H9 (cell line): ENCODE results near the gene PRR12. TPM values are rescaled to one million over a fixed set of nuclear protein-coding genes. Genes with fewer than 3 reads are reported as not detected.

Experiments used
- DNase-seq: peaks from one replicate; pipeline ENCODE4 v3.0.0-alpha.2; 2017
- H2AFZ ChIP-seq: one replicate; pipeline ENCODE4 v1.6.1; 2013; ENCODE audit warnings: mild to moderate bottlenecking, low read length, control low read depth, moderate library complexity
- H2AK5ac ChIP-seq: 2 replicates; pipeline ENCODE4 v1.6.1; 2013; ENCODE audit warnings: low read length, control low read depth, mixed read lengths; ENCODE audit not compliant: insufficient read length
- H2BK120ac ChIP-seq: one replicate; pipeline ENCODE4 v1.6.1; 2013; ENCODE audit warnings: low read depth, mild to moderate bottlenecking, low read length, control low read depth, inconsistent platforms; ENCODE audit not compliant: poor library complexity, severe bottlenecking
- H2BK12ac ChIP-seq: 2 replicates; pipeline ENCODE4 v1.6.1; 2013; ENCODE audit warnings: low read length, control low read depth, mixed read lengths, low read depth; ENCODE audit not compliant: insufficient read length
- H2BK15ac ChIP-seq: 2 replicates; pipeline ENCODE4 v1.6.1; 2013; ENCODE audit warnings: low read depth, low read length, control low read depth
- H2BK20ac ChIP-seq: one replicate; pipeline ENCODE4 v1.6.1; 2013; ENCODE audit warnings: low read depth, mild to moderate bottlenecking, low read length, control low read depth, inconsistent platforms; ENCODE audit not compliant: poor library complexity, severe bottlenecking
- H2BK5ac ChIP-seq: 2 replicates; pipeline ENCODE4 v1.6.1; 2013; ENCODE audit warnings: low read length, control low read depth, mixed read lengths; ENCODE audit not compliant: insufficient read length
- H3K14ac ChIP-seq: 2 replicates; pipeline ENCODE4 v1.6.1; 2013; ENCODE audit warnings: low read length, control low read depth; ENCODE audit not compliant: insufficient read depth
- H3K18ac ChIP-seq: 2 replicates; pipeline ENCODE4 v1.6.1; 2013; ENCODE audit warnings: low read depth, mild to moderate bottlenecking, mixed read lengths, low read length, control low read depth; ENCODE audit not compliant: insufficient read length
- H3K23ac ChIP-seq: 2 replicates; pipeline ENCODE4 v1.6.1; 2013; ENCODE audit warnings: low read length, control low read depth, mixed read lengths, low read depth; ENCODE audit not compliant: insufficient read length
- H3K23me2 ChIP-seq: 2 replicates; pipeline ENCODE4 v1.6.1; 2013; ENCODE audit warnings: low read depth, mild to moderate bottlenecking, mixed read lengths, low read length, control low read depth; ENCODE audit not compliant: insufficient read length, poor library complexity, severe bottlenecking
- H3K27ac ChIP-seq: 2 replicates; pipeline ENCODE4 v1.5.1; 2013; ENCODE audit warnings: low read length, control low read depth, mixed read lengths, low read depth; ENCODE audit not compliant: insufficient read length
- H3K27me3 ChIP-seq: 2 replicates; pipeline ENCODE4 v1.6.1; 2013; ENCODE audit warnings: low read length, control low read depth, inconsistent platforms; ENCODE audit not compliant: insufficient read depth
- H3K4ac ChIP-seq: 2 replicates; pipeline ENCODE4 v1.6.1; 2013; ENCODE audit warnings: low read depth, mild to moderate bottlenecking, control low read depth, inconsistent platforms, low read length, moderate library complexity
- H3K4me1 ChIP-seq: 2 replicates; pipeline ENCODE4 v1.6.1; 2013; ENCODE audit warnings: low read length, control low read depth, inconsistent platforms; ENCODE audit not compliant: insufficient read depth
- H3K4me2 ChIP-seq: 2 replicates; pipeline ENCODE4 v1.6.1; 2013; ENCODE audit warnings: low read length, control low read depth, mixed read lengths; ENCODE audit not compliant: insufficient read length, insufficient read depth
- H3K56ac ChIP-seq: 2 replicates; pipeline ENCODE4 v1.6.1; 2013; ENCODE audit warnings: low read depth, mild to moderate bottlenecking, mixed read lengths, low read length, control low read depth; ENCODE audit not compliant: insufficient read length
- H3K79me1 ChIP-seq: 2 replicates; pipeline ENCODE4 v1.6.1; 2013; ENCODE audit warnings: low read depth, mild to moderate bottlenecking, moderate library complexity, low read length, control low read depth, inconsistent platforms; ENCODE audit not compliant: insufficient read depth, poor library complexity, severe bottlenecking
- H3K79me2 ChIP-seq: 2 replicates; pipeline ENCODE4 v1.6.1; 2013; ENCODE audit warnings: low read length, control low read depth, inconsistent platforms; ENCODE audit not compliant: insufficient read depth
- H3K9ac ChIP-seq: 2 replicates; pipeline ENCODE4 v1.6.1; 2013; ENCODE audit warnings: low read length, control low read depth, mixed read lengths; ENCODE audit not compliant: insufficient read length; ENCODE audit errors: extremely low read depth
- H3K9me3 ChIP-seq: one replicate; pipeline ENCODE4 v1.6.1; 2013; ENCODE audit warnings: low read depth, low read length, inconsistent platforms; ENCODE audit not compliant: control insufficient read depth
- H3T11ph ChIP-seq: one replicate; pipeline ENCODE4 v1.6.1; 2013; ENCODE audit warnings: mild to moderate bottlenecking, low read length, control low read depth, inconsistent platforms
- H4K20me1 ChIP-seq: one replicate; pipeline ENCODE4 v1.6.1; 2013; ENCODE audit not compliant: control insufficient read depth, insufficient read length, insufficient read depth
- H4K5ac ChIP-seq: 2 replicates; pipeline ENCODE4 v1.6.1; 2013; ENCODE audit warnings: low read depth, mild to moderate bottlenecking, mixed read lengths, low read length, control low read depth; ENCODE audit not compliant: insufficient read length
- H4K8ac ChIP-seq: replicated peaks from 2 replicates; pipeline ENCODE4 v1.6.1; 2013; ENCODE audit warnings: low read length, control low read depth, mixed read lengths, low read depth; ENCODE audit not compliant: insufficient read length
- H4K91ac ChIP-seq: 2 replicates; pipeline ENCODE4 v1.6.1; 2013; ENCODE audit warnings: low read depth, mild to moderate bottlenecking, moderate library complexity, mixed read lengths, low read length, control low read depth; ENCODE audit not compliant: insufficient read length
- H3K27ac Mint-ChIP-seq, 3 experiments: 2 replicates in 2 of 3; 3 replicates in 1 of 3; pipeline ENCODE4 v1.8.0; 2020 to 2021; ENCODE audit warnings: mixed read lengths in 3 of 3, mild to moderate bottlenecking in 1 of 3, moderate library complexity in 1 of 3
- H3K27me3 Mint-ChIP-seq: 2 replicates; pipeline ENCODE4 v1.8.0; 2021; ENCODE audit warnings: low read depth, mild to moderate bottlenecking, moderate library complexity, mixed read lengths
- H3K36me3 Mint-ChIP-seq, 3 experiments: 2 replicates in 2 of 3; 3 replicates in 1 of 3; pipeline ENCODE4 v1.8.0; 2020 to 2021; ENCODE audit warnings: low read depth in 3 of 3, mixed read lengths in 3 of 3; ENCODE audit not compliant: insufficient read depth in 1 of 3
- H3K4me1 Mint-ChIP-seq, 2 experiments: 2 replicates each; pipeline ENCODE4 v1.8.0; 2020; ENCODE audit warnings: mixed read lengths in 2 of 2
- H3K4me3 Mint-ChIP-seq, 2 experiments: 2 replicates in 1 of 2; 3 replicates in 1 of 2; pipeline ENCODE4 v1.8.0; 2020 to 2021; ENCODE audit warnings: mild to moderate bottlenecking in 2 of 2, mixed read lengths in 2 of 2, moderate library complexity in 1 of 2
- H3K9me3 Mint-ChIP-seq, 2 experiments: 2 replicates in 1 of 2; 3 replicates in 1 of 2; pipeline ENCODE4 v1.8.0; 2020; ENCODE audit warnings: mild to moderate bottlenecking in 2 of 2, mixed read lengths in 2 of 2, moderate library complexity in 1 of 2
- CTCF ChIP-seq: fragments of 200-600 bp; sonication (generic); conservative IDR thresholded peaks from 3 replicates; pipeline ENCODE4 v1.8.0; 2021; ENCODE audit warnings: antibody characterized with exemption, mild to moderate bottlenecking
- WGBS: extraction: QIAGEN DNeasy Blood & Tissue Kit; methylation state at CpG from one replicate; pipeline ENCODE4 v1.1.7; 2013; ENCODE audit warnings: missing lambda C conversion rate, low lambda C conversion rate, mixed read lengths; ENCODE audit not compliant: insufficient read length; ENCODE audit errors: extremely low coverage; 5-methylcytosine and 5-hydroxymethylcytosine counted together
- total RNA-seq: library from RNA; stranded (reverse); gene quantifications from 2 replicates; pipeline ENCODE4 v1.2.1, GENCODE V29; 2021

The PRR12 gene
- total RNA-seq, 1 experiment from 2014 or later: 65.9 TPM

DNA sequence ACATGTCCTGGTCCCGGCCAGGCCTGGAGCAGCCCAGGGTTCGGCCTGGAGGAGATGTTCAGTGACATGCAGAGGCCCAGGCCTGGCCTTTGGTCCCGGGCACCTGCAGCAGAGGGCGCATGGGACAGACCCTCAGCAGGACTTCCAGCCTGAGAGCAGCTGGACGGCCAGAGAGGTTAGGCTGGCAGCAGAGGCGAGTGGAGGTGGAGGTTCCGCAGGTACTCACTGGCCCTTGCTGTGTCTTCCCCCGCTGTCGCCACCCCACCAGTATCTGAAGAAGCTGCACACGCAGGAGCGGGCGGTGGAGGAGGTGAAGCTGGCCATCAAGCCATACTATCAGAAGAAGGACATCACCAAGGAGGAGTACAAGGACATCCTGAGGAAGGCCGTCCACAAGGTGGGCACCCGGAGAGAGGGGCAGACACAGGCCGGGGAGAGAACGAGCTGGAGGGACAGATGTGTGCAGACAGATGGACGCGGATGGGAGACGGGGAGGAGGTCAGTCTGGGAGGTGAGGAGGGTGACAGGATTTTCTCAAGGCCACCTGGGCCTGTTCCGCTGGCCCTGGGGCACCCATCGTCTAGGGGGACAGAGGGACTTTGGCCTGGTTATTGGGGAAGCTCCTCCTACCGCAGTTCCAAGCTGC lies 66.6 kb downstream of the PRR12 start:
- H3K56ac ChIP-seq: no peak overlapping the region
- peak overlapping the region in 2 of 3 experiments; percentile 53 to 92; a peak in 3 of 7 replicates for H3K27ac Mint-ChIP-seq
- no peak overlapping the region for H2BK15ac ChIP-seq

More for the DNA sequence above, 66.6 kb downstream of the PRR12 start:
- Histone ChIP-seq H3K9ac (no peak overlapping the region), H3K9me3 (no peaks in the 10 kb centered on the region), H3T11ph (no peak overlapping the region), H3K4ac (no peak overlapping the region), H2AK5ac (no peak overlapping the region), H3K18ac (no peak overlapping the region), H3K23me2 (no peaks in the 10 kb centered on the region), H3K14ac (no peak overlapping the region), H2BK120ac (no peak overlapping the region), H3K79me1 (no peaks in the 10 kb centered on the region), H4K91ac (no peak overlapping the region), H3K4me1 (no peaks in the 10 kb centered on the region), H3K27ac (no peak overlapping the region), H4K5ac (no peak overlapping the region), H3K79me2 (no peaks in the 10 kb centered on the region), H4K20me1 (no peaks in the 10 kb centered on the region), H2AFZ (no peak overlapping the region), H3K27me3 (no peaks in the 10 kb centered on the region), H2BK20ac (no peak overlapping the region), H2BK12ac (no peak overlapping the region), H4K8ac (no peak overlapping the region), H2BK5ac (no peak overlapping the region), H3K23ac (no peak overlapping the region), H3K4me2 (no peak overlapping the region)
- DNase-seq: no peak
- WGBS: no CpG with 5 or more reads among the region's 22 CpGs
- Mint-ChIP-seq H3K4me1 (peaks cover 19 to 22% of the 10 kb centered on the region in 2 experiments), H3K36me3 (peaks cover 53 to 91% (median 90%) of the 10 kb centered on the region in 3 experiments), H3K27me3 (no peaks in the 10 kb centered on the region), H3K9me3 (peaks cover 7% of the 10 kb centered on the region in 2 experiments; a peak in 4 of 5 replicates), H3K4me3 (no peak overlapping the region; a peak in 1 of 5 replicates)
- TF ChIP-seq CTCF: no peak
